WTC11 (cell line): ENCODE results near the gene NHSL2. TPM values are rescaled to one million over a fixed set of nuclear protein-coding genes. Genes with fewer than 3 reads are reported as not detected.

ENCODE experiments used
- ATAC-seq: fragments of 200-7000 bp; cut with Tn5 transposase; 2 replicates; pipeline ENCODE4 v1.10.0; 2021; ENCODE audit warnings: mild to moderate bottlenecking, moderate library complexity
- CTCF ChIA-PET: fragments of 300-600 bp; sonication (Branson Sonifier 250); formaldehyde crosslinking; loops from one replicate; lab custom pipeline; 2021; ENCODE audit warnings: antibody characterized with exemption; lab: Charles Lee
- POLR2A ChIA-PET: fragments of 350-600 bp; sonication (Branson Sonifier 250); formaldehyde crosslinking; loops from one replicate; lab custom pipeline; 2021; ENCODE audit warnings: antibody characterized with exemption; lab: Charles Lee
- DNase-seq: peaks from one replicate; pipeline ENCODE4 v3.0.0; 2021; ENCODE audit warnings: low spot score
- H3K27ac Mint-ChIP-seq: 2 replicates; pipeline ENCODE4 v1.8.0; 2021; ENCODE audit warnings: mixed read lengths
- H3K27me3 Mint-ChIP-seq: 2 replicates; pipeline ENCODE4 v1.8.0; 2021; ENCODE audit warnings: low read depth, mild to moderate bottlenecking, moderate library complexity, mixed read lengths
- H3K36me3 Mint-ChIP-seq: 2 replicates; pipeline ENCODE4 v1.8.0; 2021; ENCODE audit warnings: mixed read lengths
- H3K4me1 Mint-ChIP-seq: 2 replicates; pipeline ENCODE4 v1.8.0; 2022; ENCODE audit warnings: mixed read lengths
- H3K4me3 Mint-ChIP-seq: 2 replicates; pipeline ENCODE4 v1.8.0; 2021; ENCODE audit warnings: mild to moderate bottlenecking, moderate library complexity, mixed read lengths
- H3K9me3 Mint-ChIP-seq: 2 replicates; pipeline ENCODE4 v1.8.0; 2021; ENCODE audit warnings: mixed read lengths
- AR ChIP-seq: fragments of 250-450 bp; sonication (Bioruptor Pico); IDR thresholded peaks from 2 replicates; pipeline ENCODE4 v1.9.0; 2021; ENCODE audit warnings: mild to moderate bottlenecking
- ARID4B ChIP-seq: sonication (generic); formaldehyde crosslinking; IDR thresholded peaks from 2 replicates; pipeline ENCODE4 v1.8.0; 2023; ENCODE audit warnings: missing genetic modification reagents, mild to moderate bottlenecking, borderline replicate concordance
- ATF2 ChIP-seq: sonication (generic); formaldehyde crosslinking; IDR thresholded peaks from 2 replicates; pipeline ENCODE4 v1.8.1; 2022; ENCODE audit warnings: low read depth, missing genetic modification reagents, borderline replicate concordance
- CDX4 ChIP-seq: fragments of 250-450 bp; sonication (Bioruptor Pico); IDR thresholded peaks from 2 replicates; pipeline ENCODE4 v1.9.0; 2021; ENCODE audit warnings: moderate library complexity, mild to moderate bottlenecking, inconsistent platforms, borderline replicate concordance
- E2F1 ChIP-seq: sonication (generic); formaldehyde crosslinking; IDR thresholded peaks from 2 replicates; pipeline ENCODE4 v1.8.0; 2022; ENCODE audit warnings: mild to moderate bottlenecking, missing genetic modification reagents
- ESRRA ChIP-seq: sonication (generic); formaldehyde crosslinking; IDR thresholded peaks from 2 replicates; pipeline ENCODE4 v1.8.1; 2022; ENCODE audit warnings: mild to moderate bottlenecking, missing genetic modification reagents, borderline replicate concordance
- FOXJ3 ChIP-seq: sonication (generic); formaldehyde crosslinking; IDR thresholded peaks from 2 replicates; pipeline ENCODE4 v1.9.0; 2021; ENCODE audit warnings: missing genetic modification reagents, mild to moderate bottlenecking, borderline replicate concordance
- GABPB1 ChIP-seq: sonication (generic); formaldehyde crosslinking; IDR thresholded peaks from 2 replicates; pipeline ENCODE4 v1.8.1; 2023; ENCODE audit warnings: mild to moderate bottlenecking, missing genetic modification reagents
- NFE2L1 ChIP-seq: sonication (generic); formaldehyde crosslinking; IDR thresholded peaks from 2 replicates; pipeline ENCODE4 v1.8.1; 2023; ENCODE audit warnings: missing genetic modification reagents
- OVOL2 ChIP-seq: fragments of 250-450 bp; sonication (Bioruptor Pico); IDR thresholded peaks from 2 replicates; pipeline ENCODE4 v1.9.0; 2021; ENCODE audit warnings: mild to moderate bottlenecking, borderline replicate concordance
- PRRX2 ChIP-seq: fragments of 250-450 bp; sonication (Bioruptor Pico); IDR thresholded peaks from 2 replicates; pipeline ENCODE4 v1.8.0; 2021; ENCODE audit warnings: mild to moderate bottlenecking
- RELA ChIP-seq: sonication (generic); formaldehyde crosslinking; IDR thresholded peaks from 2 replicates; pipeline ENCODE4 v1.8.1; 2022; ENCODE audit warnings: missing genetic modification reagents, mild to moderate bottlenecking, borderline replicate concordance
- TCF7 ChIP-seq: sonication (generic); formaldehyde crosslinking; IDR thresholded peaks from 2 replicates; pipeline ENCODE4 v1.8.0; 2022; ENCODE audit warnings: mild to moderate bottlenecking, low read depth, missing genetic modification reagents, moderate library complexity
- USF1 ChIP-seq: sonication (generic); formaldehyde crosslinking; IDR thresholded peaks from 2 replicates; pipeline ENCODE4 v1.8.0; 2022; ENCODE audit warnings: mild to moderate bottlenecking, missing genetic modification reagents
- ZNF121 ChIP-seq: sonication (generic); formaldehyde crosslinking; IDR thresholded peaks from 2 replicates; pipeline ENCODE4 v1.8.0; 2023; ENCODE audit warnings: missing genetic modification reagents
- ZNF219 ChIP-seq: sonication (generic); formaldehyde crosslinking; IDR thresholded peaks from 2 replicates; pipeline ENCODE4 v1.8.0; 2023; ENCODE audit warnings: missing genetic modification reagents, mild to moderate bottlenecking, borderline replicate concordance
- ZNF232 ChIP-seq: sonication (generic); formaldehyde crosslinking; IDR thresholded peaks from 2 replicates; pipeline ENCODE4 v1.8.0; 2022; ENCODE audit warnings: mild to moderate bottlenecking, missing genetic modification reagents
- ZNF263 ChIP-seq: sonication (generic); formaldehyde crosslinking; IDR thresholded peaks from 2 replicates; pipeline ENCODE4 v1.8.1; 2022; ENCODE audit warnings: low read depth, mild to moderate bottlenecking, moderate library complexity, missing genetic modification reagents
- ZNF425 ChIP-seq: fragments of 250-450 bp; sonication (Bioruptor Pico); conservative IDR thresholded peaks from 2 replicates; pipeline ENCODE4 v1.9.0; 2021; ENCODE audit warnings: mild to moderate bottlenecking
- total RNA-seq: library from RNA; stranded (reverse); gene quantifications from 3 replicates; pipeline ENCODE4 v1.2.3, GENCODE V29; 2021

Gene NHSL2
- total RNA-seq, 1 experiment from 2014 or later, result 7.9 TPM

GRCh38 chrX:72042852-72043248 is 132.2 kb downstream of the NHSL2 start (continued):
- TF ChIP-seq ARID4B (CRISPR knock-in tag) (no peak), CDX4 (CRISPR knock-in tag) (no peak), OVOL2 (CRISPR knock-in tag) (no peak)

- Mint-ChIP-seq H3K4me1 (peaks cover 35% of the 10 kb centered on the region), H3K36me3 (no peaks in the 10 kb centered on the region), H3K27ac (no peak overlapping the region), H3K9me3 (no peaks in the 10 kb centered on the region), H3K4me3 (no peak overlapping the region), H3K27me3 (no peaks in the 10 kb centered on the region)
- DNase-seq (no peak), ATAC-seq (no peak)
- ChIA-PET CTCF (interaction anchor here (1.3 kb wide), 1 partner anchor 22 kb away, joined by 3 read pairs; no protein-coding TSS in a partner anchor), POLR2A (no interaction called here)
- no peak for TF ChIP-seq AR (CRISPR knock-in tag)
- no peak for TF ChIP-seq ATF2 (CRISPR knock-in tag)
- TF ChIP-seq ZNF219 (CRISPR knock-in tag), result no peak
- no peak for TF ChIP-seq ZNF121 (CRISPR knock-in tag)
- TF ChIP-seq ESRRA (CRISPR knock-in tag), result no peak
- no peak for TF ChIP-seq ZNF263
- no peak for TF ChIP-seq E2F1 (CRISPR knock-in tag)
- no peak for TF ChIP-seq TCF7
These were observed 133.0 kb downstream of the NHSL2 start for GRCh38 chrX:72043636-72044035.

- H3K36me3 Mint-ChIP-seq, result no peaks in the 10 kb centered on the region
- ChIA-PET CTCF (interaction anchor here (0.7 to 2.0 kb wide), 4 partner anchors 23 to 134 kb away, joined by 3 to 12 read pairs (median 4); partner anchors contain the start of gene NHSL2), POLR2A (interaction anchor here (1.0 to 1.2 kb wide), 3 partner anchors 23 to 136 kb away, joined by 3 read pairs; partner anchors contain the start of gene PIN4)
- H3K27me3 Mint-ChIP-seq, result no peaks in the 10 kb centered on the region
- H3K4me1 Mint-ChIP-seq, result peaks cover 46% of the 10 kb centered on the region
- no peak for DNase-seq
- peak overlapping the region; percentile 95 for H3K27ac Mint-ChIP-seq
- ATAC-seq, result no peak
- H3K9me3 Mint-ChIP-seq, result no peaks in the 10 kb centered on the region
- no peak overlapping the region for H3K4me3 Mint-ChIP-seq
- TF ChIP-seq PRRX2 (CRISPR knock-in tag) (no peak), CDX4 (CRISPR knock-in tag) (no peak), NFE2L1 (no peak), GABPB1 (CRISPR knock-in tag) (no peak), USF1 (CRISPR knock-in tag) (no peak), ZNF425 (CRISPR knock-in tag) (no peak), RELA (CRISPR knock-in tag) (no peak), ZNF232 (CRISPR knock-in tag) (no peak), FOXJ3 (CRISPR knock-in tag) (no peak)
These were observed 134.5 kb downstream of the NHSL2 start for GRCh38 chrX:72045141-72045540.
